Activated naive CD8-positive, alpha-beta T cell treated with anti-CD3 and anti-CD28 coated beads, Interleukin-2, amount 50 U/mL, for 16 hours (primary cell): ENCODE results near the gene NELL1.

Experiments used
- DNase-seq: peaks from one replicate; pipeline ENCODE4 v3.0.0-alpha.2; 2020; ENCODE audit warnings: low read depth, low spot score

The NELL1 gene

DNA sequence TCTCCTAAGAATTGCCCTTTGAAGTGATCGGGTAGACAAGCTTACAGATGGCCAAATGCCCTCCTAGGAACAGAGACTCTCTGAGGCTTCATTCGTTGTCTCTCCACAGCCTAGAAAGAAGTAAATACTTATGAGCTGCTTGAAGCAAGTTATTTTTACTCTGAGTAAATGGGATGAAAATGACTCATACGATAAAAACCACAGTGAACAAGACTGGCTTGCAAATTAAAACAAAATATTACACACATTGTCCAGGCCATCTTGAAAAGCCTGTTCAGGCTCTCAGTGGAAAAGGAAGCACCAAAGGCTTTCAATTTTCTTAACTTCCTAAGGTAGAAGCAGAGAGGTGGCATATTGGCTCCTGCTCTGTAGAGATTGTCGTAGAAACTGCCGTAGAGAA, 294.2 kb downstream of the NELL1 start:
- DNase-seq: no peak

DNA sequence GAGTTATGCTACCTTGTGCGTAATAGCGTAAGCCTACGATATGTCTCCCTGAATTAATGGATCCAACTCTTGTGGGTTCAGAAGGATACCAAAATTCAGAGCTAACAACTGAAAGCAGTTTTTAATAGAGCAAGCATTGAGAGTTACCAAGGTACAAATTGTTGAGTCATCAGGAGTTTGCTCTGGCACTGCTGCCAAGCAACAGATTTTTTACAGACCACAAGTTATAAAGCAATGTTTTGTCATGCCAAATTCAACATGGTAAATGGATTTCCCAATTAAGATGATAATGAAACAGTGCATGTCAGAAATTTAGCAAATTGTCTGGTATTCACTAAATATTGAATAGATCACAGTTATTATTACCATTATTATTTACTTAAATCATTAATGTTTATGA, 295.6 kb downstream of the NELL1 start:
- no peak for DNase-seq

- no peak for DNase-seq
These were observed 297.1 kb downstream of the NELL1 start for GRCh38 chr11:20966489-20966888.

GRCh38 chr11:20973940-20974559, 304.7 kb downstream of the NELL1 start:
- DNase-seq: no peak

DNA sequence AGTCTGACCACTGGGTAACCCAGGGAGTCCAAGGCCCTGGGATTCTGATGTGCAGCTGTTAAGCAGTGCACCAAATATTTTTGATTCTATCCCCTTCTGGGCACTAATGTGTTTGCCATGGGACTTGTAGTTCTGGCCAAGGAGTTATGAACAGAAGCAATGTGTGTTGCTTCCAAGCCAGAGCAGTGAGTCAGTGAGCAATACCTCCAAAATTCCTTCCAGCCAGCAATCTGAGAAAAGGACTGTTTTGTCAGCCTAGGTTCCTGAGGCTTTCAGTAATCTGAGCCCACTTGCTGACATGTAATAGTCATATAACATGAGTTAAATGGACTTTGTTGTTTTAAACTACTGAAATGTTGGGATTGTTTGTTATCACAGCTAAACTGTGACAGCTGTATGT, 311.4 kb downstream of the NELL1 start:
- no peak for DNase-seq

DNA sequence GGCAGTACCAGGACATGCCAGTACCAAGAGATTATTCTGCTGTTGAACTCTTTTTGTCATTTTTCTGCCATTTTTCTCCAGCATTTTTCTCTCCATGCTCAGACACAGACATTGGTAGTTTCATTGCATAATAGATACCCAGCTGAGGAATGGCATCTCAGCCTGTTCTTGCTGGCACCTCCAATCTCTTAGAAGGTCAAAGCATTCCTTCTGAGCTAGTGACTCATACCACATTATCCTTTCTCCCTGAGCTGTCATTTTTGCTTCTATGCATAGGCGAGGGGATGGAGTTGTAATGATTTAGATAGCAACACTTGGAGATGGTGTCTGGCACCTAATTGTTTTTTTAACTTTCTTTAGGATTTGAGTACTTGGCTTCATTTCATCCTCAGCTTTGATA, 321.1 kb downstream of the NELL1 start:
- DNase-seq: no peak

- no peak for DNase-seq
These were observed 322.1 kb downstream of the NELL1 start for GRCh38 chr11:20991471-20991870.

DNA sequence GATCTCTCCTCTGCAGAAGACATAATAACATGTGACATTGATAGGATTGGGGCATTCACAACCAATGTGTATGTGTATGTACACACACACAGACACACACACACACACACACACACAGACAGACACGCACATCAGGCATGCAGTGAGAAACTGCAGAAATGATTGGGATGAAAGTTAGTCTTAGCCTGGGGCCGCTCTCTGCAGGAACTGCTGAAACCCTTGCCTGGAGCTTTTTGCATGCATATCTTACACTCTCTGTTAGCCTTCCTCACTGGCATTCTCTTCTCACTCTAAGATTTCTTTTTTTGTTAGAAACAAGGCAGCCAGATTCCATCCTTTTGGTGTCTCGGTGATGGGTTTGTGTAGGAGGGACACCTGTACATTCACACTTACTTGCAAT, 337.9 kb downstream of the NELL1 start:
- DNase-seq: no peak

- DNase-seq: no peak
These were observed 348.9 kb downstream of the NELL1 start for GRCh38 chr11:21018248-21018647.

DNA sequence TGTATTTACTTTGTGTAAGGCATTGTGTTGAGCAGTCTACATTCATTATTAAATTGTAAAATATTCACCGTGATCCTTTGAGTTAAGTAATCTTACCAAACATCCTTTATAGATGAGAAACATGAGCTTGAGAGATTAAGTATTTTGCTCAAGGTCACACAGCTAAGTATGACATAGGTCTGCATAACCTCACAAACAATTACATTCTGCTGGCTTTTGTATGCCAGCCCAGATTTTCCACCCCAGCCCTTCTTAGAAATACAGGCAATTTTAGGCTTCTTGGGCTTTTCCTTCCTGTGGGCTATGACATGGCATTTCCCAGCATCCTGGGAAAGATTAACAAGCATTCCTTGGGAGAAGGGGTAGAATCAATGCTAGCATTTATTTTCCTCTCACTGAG, 357.3 kb downstream of the NELL1 start:
- DNase-seq: no peak

DNA sequence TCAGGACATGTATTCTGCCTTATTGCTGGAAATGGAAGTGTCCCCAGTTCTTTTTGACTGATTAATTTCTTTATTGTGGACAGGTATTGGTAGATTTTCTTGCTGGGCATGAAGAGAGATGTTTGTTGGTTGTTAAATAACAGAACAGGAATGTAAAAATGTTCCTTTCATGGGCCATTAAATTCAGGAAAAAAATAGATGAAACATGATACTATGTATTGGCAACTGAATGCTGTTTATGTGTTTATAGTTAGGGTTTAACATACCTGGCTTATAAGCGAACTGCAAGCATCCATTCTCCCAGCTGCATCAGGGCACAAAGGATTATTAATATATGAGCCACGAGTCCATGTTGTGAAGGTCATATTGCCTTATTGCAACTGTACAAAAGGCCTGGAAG, 368.5 kb downstream of the NELL1 start:
- DNase-seq: no peak

DNA sequence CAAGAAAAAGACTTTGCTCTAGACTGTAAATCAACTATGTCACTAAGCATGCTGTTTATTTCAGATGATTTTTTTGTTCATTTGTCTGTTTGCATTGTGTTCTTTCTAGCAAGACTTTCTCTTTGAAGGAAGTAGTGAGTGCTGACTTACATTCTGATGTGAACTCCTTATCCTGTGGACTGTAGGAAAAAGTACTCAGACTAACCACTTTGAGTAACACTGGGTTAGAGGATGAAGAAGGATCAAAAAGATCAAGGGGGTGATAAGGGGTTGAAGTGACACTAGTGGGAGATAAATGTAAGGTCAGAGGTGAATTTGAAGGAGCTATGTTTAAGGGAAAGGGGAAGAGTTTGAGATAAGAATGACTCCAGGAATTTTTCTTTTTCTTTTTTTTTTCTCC, 369.4 kb downstream of the NELL1 start:
- DNase-seq: no peak

- no peak for DNase-seq
These were observed 371.2 kb downstream of the NELL1 start for GRCh38 chr11:21040630-21041029.

DNA sequence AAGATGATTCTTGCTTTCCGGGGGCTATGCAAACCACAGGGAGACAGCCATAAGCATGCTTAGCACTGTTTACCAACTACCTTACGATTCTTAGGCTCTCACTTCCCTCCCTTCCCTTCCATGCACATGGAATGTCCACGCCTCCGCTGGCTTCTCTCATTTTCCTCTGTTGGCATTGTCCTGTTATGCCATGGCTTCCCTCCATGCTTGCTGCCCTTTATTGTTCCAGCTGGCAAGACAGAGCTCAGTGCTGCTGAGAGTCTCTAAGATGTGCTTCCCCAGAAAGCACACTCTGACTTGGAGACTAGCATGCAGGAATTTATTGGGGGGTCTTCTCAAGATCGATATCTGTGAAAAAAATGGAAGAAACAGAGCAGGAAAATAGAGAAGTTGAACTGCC, 379.2 kb downstream of the NELL1 start:
- DNase-seq: no peak

GRCh38 chr11:21053466-21053865, 384.1 kb downstream of the NELL1 start:
- no peak for DNase-seq

GRCh38 chr11:21056644-21057043, 387.3 kb downstream of the NELL1 start:
- DNase-seq: no peak

- DNase-seq: no peak
These were observed 390.5 kb downstream of the NELL1 start for GRCh38 chr11:21059879-21060278.

DNA sequence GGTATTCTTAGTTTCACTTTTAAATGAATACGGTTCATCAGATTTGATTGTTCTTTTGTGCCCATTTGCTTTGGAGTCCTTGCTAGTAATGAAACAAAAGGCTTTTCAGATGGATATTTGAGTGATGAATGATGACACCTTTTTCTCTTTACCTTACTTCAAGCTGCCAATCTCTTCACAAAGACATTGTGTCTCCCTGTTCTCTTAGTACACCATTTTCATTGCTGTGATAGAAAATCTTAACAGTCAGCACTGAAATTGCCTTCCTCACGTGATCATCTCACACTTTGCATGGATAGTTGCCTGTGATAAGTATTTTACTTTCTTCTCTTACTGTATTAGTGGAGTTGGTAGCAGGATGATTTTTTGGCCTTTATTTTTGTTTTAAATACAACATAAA, 396.6 kb downstream of the NELL1 start:
- DNase-seq: no peak

DNA sequence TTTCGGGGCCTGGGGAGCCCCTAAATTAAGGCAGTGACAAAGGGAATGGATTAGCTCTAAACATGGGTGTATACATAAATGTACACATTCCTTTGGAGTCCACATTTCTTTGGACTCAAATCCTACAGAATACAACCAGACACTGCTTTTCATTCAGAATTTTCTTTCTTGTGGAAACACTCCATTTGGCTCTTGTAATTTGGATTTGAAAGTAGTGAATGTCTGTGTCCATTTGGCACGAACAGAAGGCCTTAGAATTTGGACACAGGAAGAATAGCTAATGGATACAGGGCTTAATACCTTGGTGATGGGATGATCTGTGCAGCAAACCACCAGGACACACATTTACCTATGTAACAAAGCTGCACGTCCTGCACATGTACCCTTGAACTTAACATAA, 399.5 kb downstream of the NELL1 start:
- no peak for DNase-seq

GRCh38 chr11:21069909-21070308, 400.5 kb downstream of the NELL1 start:
- DNase-seq: no peak

- DNase-seq: no peak
These were observed 403.2 kb downstream of the NELL1 start for GRCh38 chr11:21072558-21072957.

DNA sequence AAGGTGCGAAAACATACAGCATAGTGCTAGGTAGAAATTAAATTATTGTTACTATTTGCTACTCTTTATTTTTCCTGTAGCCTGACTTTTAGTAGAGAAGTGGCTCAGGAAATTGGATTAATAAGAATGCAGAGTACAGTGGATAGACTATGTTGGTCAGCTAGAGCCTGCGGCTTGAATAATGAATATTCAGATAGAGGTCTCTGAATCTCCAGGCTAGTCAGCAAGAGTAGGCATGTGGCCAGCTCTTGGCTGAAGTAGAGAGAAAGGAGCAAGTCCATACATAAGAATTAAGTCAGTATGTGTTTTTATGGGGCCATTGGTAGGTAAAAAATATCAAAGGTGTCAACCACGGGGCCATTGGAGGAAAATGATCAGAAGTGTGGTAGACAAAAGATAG, 413.5 kb downstream of the NELL1 start:
- DNase-seq: no peak

- DNase-seq: no peak
These were observed 419.5 kb downstream of the NELL1 start for GRCh38 chr11:21088930-21089329.

- no peak for DNase-seq
These were observed 435.3 kb downstream of the NELL1 start for GRCh38 chr11:21104641-21105040.
